A673 (cell line): ENCODE results near the gene GPM6B.

Experiments used
- CTCF ChIP-seq: fragments of 300-800, 200-600 bp; sonication (generic); conservative IDR thresholded peaks from 2 replicates; pipeline ENCODE4 v1.5.1; 2017; ENCODE audit warnings: low read depth, mild to moderate bottlenecking, antibody characterized with exemption, low read length, moderate library complexity, mixed read lengths
- EZH2 ChIP-seq: fragments of 200-600 bp; sonication (generic); IDR thresholded peaks from 2 replicates; pipeline ENCODE4 v1.6.1; 2017; ENCODE audit warnings: borderline replicate concordance, low read depth, mild to moderate bottlenecking, mixed read lengths, antibody characterized with exemption, low read length; ENCODE audit not compliant: poor library complexity, severe bottlenecking

- TF ChIP-seq CTCF (no peak), EZH2 (no peak)
Observed at GRCh38 chrX:13843150-13843721, 26.3 kb upstream of the GPM6B start.
